GM18505 (cell line): ENCODE data around the gene EML3.
"Not testable (repeated sequence)": the region's sequence is repeated elsewhere in the genome, so short reads cannot be mapped to it uniquely, and the experiment has no call there.

Source experiments
- ATAC-seq: cut with Tn5 transposase; IDR thresholded peaks from one replicate; pipeline ENCODE4 v1.9.1; 2021; ENCODE audit not compliant: unreplicated experiment
- POLR2A ChIP-seq: IDR thresholded peaks from 4 replicates; pipeline ENCODE4 v1.6.1; 2011; ENCODE audit warnings: borderline replicate concordance; ENCODE audit not compliant: insufficient read depth, insufficient read length; ENCODE audit errors: extremely low read depth

Gene EML3

GRCh38 chr11:62601122-62601371, 11.5 kb downstream of the EML3 start:
- TF ChIP-seq POLR2A: peak; percentile 22
- ATAC-seq: no peak

DNA sequence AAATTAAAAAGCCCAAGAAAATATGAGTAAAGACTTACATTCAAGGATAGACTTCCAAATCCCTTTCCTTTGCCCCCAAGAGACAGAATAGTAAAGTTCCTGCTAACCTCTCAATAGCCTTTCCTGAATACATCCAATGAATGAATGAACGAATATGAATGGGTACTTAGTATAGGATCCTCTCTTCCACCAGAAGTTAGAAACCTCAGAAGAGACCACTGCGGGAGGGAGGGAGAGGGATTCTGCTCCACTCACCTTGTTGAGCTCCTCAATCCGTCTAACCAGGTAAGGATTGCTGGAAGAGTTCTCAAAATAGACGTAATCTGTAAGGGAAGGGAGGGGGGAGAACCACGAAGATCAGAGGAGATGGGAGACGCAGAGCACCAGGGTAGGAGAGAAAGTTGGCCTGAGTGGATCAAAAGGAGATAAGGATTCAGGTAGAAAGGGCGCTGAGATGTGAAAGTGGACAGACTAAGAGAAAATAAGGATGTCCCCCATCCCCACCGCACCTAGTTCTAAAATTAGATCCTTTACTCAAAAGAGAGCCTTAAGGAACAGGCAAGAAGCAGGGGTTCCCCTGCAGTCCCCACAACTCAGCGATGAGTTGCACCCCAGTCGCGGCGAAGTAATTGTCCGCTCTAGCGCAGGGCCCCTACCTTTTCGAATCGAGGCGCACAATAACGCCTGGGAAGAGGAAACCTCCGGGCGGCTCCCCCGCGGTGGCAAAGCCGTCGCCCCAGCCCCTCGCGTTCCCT, 12.0 kb downstream of the EML3 start:
- TF ChIP-seq POLR2A: no peak
- no peak for ATAC-seq

GRCh38 chr11:62599901-62600300, 12.7 kb downstream of the EML3 start:
- ATAC-seq: no peak
- no peak for TF ChIP-seq POLR2A

DNA sequence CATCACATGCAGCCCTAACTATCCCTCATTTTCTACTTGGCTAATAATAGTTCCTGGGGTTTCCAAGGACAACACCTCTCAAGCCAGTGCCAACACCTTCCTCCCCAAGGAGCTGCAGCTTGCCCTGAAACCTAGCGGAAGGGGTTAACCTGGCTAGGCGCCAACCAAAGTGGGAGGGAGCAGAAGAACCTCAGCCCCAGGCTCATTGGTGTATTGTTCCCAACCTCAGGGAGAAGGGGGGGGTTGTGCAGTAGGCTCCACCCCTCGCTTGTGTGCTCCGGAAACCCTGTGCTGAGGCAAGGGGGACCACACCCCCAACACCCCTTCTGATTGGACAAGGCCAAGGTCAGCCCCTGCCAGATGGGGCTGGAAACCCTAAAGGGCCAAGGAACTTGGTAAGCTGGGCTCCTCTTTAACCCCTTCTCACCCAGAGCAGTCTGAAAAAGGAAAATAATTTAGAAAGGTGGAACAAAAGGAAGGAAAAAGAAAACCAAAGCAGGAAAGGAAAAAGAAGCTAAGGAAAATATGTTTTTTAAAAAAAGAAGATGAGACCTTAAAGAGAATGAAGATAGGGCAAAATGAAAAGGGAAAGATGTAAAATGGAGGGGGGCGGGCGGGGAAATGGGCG, 13.4 kb downstream of the EML3 start:
- ATAC-seq: peak; percentile 42
- TF ChIP-seq POLR2A: no peak

DNA sequence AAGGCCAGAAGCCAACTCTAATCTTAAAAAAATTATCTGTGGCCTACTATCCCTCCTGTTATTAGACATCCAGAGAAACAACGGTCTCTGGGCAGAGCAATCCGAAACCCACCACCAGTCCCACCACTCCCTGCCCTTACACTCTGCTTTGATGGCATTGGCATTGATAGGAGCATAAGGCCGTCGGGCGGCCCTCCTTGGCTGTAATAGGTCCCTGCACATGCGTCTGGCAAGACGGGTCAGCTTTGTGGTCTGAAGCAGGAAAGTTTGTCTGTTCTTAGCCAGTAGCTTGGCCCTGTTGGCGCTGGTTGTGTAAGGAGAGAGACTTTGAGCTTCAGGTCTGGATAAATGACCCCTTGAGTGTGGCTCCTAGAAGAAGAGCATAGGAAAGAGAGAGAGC, 17.5 kb downstream of the EML3 start:
- ATAC-seq: no peak
- TF ChIP-seq POLR2A: no peak

DNA sequence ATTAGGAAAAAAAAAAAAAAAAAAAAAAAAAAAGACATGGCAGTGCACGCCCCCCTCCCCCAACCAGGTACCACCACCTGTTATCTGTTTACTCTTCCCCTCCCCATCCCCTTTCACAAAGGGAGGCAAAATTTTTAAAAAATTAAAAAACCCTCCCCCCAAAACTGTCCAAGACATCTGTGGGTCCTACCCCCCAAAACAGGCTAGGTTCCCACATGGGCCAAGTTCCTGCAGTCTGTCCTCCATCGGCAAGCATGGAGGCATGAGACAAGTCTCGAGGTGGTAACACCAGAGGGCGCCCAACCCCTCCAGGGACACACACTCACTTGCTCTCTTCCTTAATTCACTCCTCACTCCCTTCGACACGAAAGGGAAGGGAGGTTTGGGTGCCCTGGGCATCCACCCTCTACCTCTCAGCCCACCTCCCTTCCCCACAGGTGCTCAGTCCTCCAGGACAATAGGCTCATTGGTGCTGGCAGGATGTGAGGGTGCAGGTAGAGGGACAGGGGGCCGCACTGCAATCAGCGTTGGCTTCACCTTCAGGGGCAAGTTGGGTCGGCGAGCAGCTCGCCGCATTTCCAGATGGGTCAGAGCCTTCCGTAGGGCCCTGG, 19.0 kb downstream of the EML3 start:
- ATAC-seq: no peak
- TF ChIP-seq POLR2A: no peak

DNA sequence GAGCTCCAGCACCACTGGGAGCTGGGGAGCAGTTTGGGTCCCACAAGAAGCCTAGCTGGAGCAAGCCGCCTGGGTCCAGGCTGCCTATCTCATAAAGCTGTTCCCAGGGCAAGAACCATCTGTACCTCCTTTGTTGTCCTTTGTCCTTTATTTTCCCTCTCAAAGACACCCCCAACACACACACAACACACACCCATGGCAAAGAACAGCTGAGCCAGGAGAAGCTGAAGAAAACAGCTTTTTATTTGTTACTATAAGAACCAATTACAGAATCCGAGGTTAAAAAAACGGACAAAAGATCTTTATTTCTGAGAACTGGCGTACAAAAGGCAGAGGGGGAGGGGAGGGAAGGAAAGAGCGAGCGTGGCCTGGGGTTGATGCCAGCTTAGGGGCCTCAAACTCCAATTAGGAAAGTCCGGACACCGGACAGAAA, 19.6 kb downstream of the EML3 start:
- ATAC-seq: no peak
- no peak for TF ChIP-seq POLR2A

- no peak for TF ChIP-seq POLR2A
- no peak for ATAC-seq
These were observed 20.3 kb downstream of the EML3 start for GRCh38 chr11:62592146-62592815.

DNA sequence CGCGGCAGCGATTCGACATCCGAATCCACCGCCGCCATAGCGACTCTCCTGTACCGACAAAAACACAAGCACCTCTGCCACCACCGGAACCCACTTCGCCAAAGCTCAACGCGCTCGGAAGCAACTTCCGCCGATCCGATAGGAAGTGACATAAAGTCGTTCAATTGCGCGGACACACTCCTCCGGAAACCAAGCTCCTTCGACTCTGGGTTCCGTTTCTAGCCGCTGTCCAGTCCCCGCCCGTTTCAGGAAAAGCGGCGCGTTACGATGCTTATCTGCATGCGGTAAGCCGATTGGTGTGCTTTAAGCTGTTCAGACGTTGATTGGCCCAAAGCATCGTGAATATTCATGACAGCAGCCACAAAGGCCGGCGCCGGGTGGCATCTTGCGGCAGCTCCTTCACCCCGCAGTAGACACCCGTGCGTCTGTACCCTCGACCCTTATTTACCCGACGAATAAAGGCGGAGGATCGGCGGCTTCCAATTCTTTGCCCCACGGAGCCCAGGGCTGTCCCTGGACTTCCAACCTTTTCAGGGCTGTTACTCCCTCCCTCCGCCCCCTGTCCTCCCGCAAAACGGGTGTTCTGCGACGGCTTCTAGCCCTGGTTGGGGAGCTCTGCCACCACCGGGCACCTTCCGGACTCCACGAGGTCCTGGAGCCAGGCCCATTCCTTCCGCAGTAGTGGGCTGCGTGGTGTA, 21.0 kb downstream of the EML3 start, which contains the start of gene TUT1:
Gene TUT1 (minus strand): TSS at position 76 of the 698 bp plus-strand sequence. CDS start 38 bp downstream, at position 38.
- TF ChIP-seq POLR2A: peak; percentile 98
- ATAC-seq: peak; percentile 84

DNA sequence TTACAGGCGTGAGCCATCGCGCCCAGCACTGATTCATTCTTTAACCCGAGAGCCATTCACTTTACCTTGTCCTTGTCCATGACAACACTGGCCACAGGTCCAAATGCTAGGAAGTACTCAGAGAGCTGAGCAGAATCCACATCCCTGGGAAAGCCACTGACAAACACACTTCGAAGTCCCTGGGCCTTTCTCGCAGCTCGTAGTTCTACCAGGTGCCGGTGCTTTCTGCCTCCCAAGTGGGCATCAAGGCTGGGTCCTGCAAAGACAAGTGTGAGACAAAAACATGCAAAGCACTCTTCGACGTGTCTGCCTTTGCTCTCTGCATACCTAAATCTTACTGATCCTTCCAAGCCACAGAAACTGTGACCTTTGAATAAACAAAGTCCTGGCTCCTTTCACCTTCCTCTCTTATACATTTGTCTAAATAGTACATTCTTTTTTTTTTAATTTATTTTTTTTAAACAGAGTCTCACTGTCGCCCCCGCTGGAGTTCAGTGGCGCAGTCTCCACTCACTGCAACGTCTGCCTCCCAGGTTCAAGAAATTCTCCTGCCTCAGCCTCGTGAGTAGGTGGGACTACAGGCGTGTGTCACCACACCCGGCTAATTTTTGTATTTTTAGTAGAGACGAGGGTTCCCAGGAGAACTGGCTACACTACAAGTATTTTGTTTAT, 23.5 kb downstream of the EML3 start:
- TF ChIP-seq POLR2A: no peak

DNA sequence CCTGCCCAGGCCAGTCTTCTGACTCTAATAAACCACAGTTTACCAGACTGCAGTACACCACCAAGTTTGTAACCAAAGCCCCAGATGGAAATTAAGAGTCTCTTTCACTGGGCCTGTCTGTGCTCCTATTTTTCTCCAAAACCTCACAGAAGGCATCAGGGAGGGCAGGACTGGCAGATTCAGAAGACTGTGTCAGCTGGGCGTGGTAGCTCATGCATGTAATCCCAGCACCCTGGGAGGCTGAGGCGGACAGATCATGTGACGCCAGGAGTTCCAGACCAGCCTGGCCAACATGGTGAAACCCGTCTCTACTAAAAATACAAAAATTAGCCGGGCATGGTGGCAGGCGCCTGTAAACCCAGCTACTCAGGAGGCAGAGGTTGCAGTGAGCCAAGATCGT, 27.2 kb downstream of the EML3 start:
- not testable (repeated sequence) for ATAC-seq

More for the DNA sequence above, 23.5 kb downstream of the EML3 start:
- no peak for ATAC-seq

- not testable (repeated sequence) for ATAC-seq
These were observed 30.8 kb downstream of the EML3 start for GRCh38 chr11:62581735-62582134.
